ENCODE results near the gene RYR3. TPM values are rescaled to one million over a fixed set of nuclear protein-coding genes. Genes with fewer than 3 reads are reported as not detected.

The RYR3 gene
- total RNA-seq, 1 experiment from 2014 or later, result not detected

DNA sequence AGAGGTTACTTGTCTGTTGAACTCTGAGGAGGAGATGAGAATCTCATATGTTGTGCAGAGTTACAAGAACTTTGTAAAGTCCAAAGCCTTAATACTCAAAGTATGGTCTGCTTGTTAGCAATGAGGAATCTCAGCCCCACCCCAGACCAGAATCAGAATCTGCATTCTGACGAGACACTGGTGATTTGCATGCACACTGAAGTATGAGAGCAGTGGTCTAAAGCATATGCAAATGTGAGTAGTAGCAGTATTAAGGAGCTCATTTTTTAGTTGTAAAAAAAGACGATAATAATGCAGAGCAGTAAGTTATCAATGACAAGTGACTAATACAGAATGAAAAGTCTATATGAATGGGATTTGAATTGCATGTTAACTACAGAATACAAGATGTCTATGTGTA lies 327.7 kb downstream of the RYR3 start:
- no TSS peak for BruUV-seq (replicated peaks)
- Mint-ChIP-seq H3K4me3 (ENCODE audit: unreplicated experiment) (no peak overlapping the region), H3K36me3 (ENCODE audit: insufficient read depth, unreplicated experiment) (no peaks in the 10 kb centered on the region), H3K4me1 (ENCODE audit: insufficient read depth, unreplicated experiment) (no peaks in the 10 kb centered on the region), H3K27ac (ENCODE audit: low read depth, unreplicated experiment) (no peak overlapping the region), H3K9me3 (ENCODE audit: unreplicated experiment) (no peaks in the 10 kb centered on the region), H3K27me3 (ENCODE audit: insufficient read depth, unreplicated experiment) (peaks cover 89% of the 10 kb centered on the region)
- no peak for DNase-seq (ENCODE audit: unreplicated experiment)
- CTCF ChIA-PET, result no interaction called here
- POLR2A ChIA-PET, result no interaction called here
- intact Hi-C loops (cut with micrococcal nuclease), result no loop called here
- TF ChIP-seq CTCF (IDR thresholded peaks at IDR 0.05; ENCODE audit: unreplicated experiment), result no peak

GRCh38 chr15:33639051-33639450 lies 328.3 kb downstream of the RYR3 start:
- POLR2A ChIA-PET, result no interaction called here
- Mint-ChIP-seq H3K27me3 (ENCODE audit: insufficient read depth, unreplicated experiment) (peaks cover 89% of the 10 kb centered on the region), H3K4me3 (ENCODE audit: unreplicated experiment) (no peak overlapping the region), H3K4me1 (ENCODE audit: insufficient read depth, unreplicated experiment) (no peaks in the 10 kb centered on the region), H3K36me3 (ENCODE audit: insufficient read depth, unreplicated experiment) (no peaks in the 10 kb centered on the region), H3K9me3 (ENCODE audit: unreplicated experiment) (no peaks in the 10 kb centered on the region), H3K27ac (ENCODE audit: low read depth, unreplicated experiment) (no peak overlapping the region)
- CTCF ChIA-PET, result interaction anchor here (1.2 kb wide), 1 partner anchor 347 kb away, joined by 5 read pairs; no protein-coding TSS in a partner anchor
- DNase-seq (ENCODE audit: unreplicated experiment), result no peak
- intact Hi-C loops (cut with micrococcal nuclease), result no loop called here
- BruUV-seq (replicated peaks), result no TSS peak
- no peak for TF ChIP-seq CTCF (IDR thresholded peaks at IDR 0.05; ENCODE audit: unreplicated experiment)

DNA sequence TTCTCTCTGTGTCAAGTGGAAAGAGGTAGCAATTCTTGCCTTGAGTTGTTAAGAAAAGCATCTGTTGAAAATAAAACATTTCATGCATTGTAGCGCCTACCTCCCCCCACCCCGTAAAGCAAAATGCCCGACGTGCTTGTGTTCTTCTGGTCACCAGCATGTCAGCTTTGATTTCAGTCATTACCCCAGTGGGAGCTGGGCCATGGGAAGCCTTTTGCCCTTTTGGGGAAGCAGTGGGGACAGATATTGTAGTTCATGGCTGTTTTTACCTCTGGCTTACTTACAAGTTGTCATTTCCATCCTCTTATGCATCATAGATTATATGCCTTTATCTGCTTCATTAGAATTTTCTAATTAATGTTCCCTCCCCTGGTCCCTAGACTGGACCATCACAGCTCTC lies 328.7 kb downstream of the RYR3 start:
- H3K36me3 Mint-ChIP-seq (ENCODE audit: insufficient read depth, unreplicated experiment), result no peaks in the 10 kb centered on the region
- BruUV-seq (replicated peaks), result no TSS peak
- no peaks in the 10 kb centered on the region for H3K9me3 Mint-ChIP-seq (ENCODE audit: unreplicated experiment)
- H3K4me1 Mint-ChIP-seq (ENCODE audit: insufficient read depth, unreplicated experiment), result no peaks in the 10 kb centered on the region
- TF ChIP-seq CTCF (IDR thresholded peaks at IDR 0.05; ENCODE audit: unreplicated experiment), result no peak
- CTCF ChIA-PET, result interaction anchor here (1.2 kb wide), 1 partner anchor 347 kb away, joined by 5 read pairs; no protein-coding TSS in a partner anchor
- no peak for DNase-seq (ENCODE audit: unreplicated experiment)
- POLR2A ChIA-PET, result interaction anchor here (0.6 kb wide), 1 partner anchor 103 kb away, joined by 3 read pairs; no protein-coding TSS in a partner anchor
- H3K27ac Mint-ChIP-seq (ENCODE audit: low read depth, unreplicated experiment), result no peak overlapping the region
- intact Hi-C loops (cut with micrococcal nuclease), result no loop called here
- H3K4me3 Mint-ChIP-seq (ENCODE audit: unreplicated experiment), result no peak overlapping the region
- H3K27me3 Mint-ChIP-seq (ENCODE audit: insufficient read depth, unreplicated experiment), result peaks cover 89% of the 10 kb centered on the region

GRCh38 chr15:33639978-33640377 lies 329.2 kb downstream of the RYR3 start:
- Mint-ChIP-seq H3K27me3 (ENCODE audit: insufficient read depth, unreplicated experiment) (peaks cover 89% of the 10 kb centered on the region), H3K4me3 (ENCODE audit: unreplicated experiment) (no peak overlapping the region), H3K4me1 (ENCODE audit: insufficient read depth, unreplicated experiment) (no peaks in the 10 kb centered on the region), H3K9me3 (ENCODE audit: unreplicated experiment) (no peaks in the 10 kb centered on the region), H3K27ac (ENCODE audit: low read depth, unreplicated experiment) (no peak overlapping the region), H3K36me3 (ENCODE audit: insufficient read depth, unreplicated experiment) (no peaks in the 10 kb centered on the region)
- intact Hi-C loops (cut with micrococcal nuclease), result no loop called here
- CTCF ChIA-PET, result interaction anchor here (0.6 to 1.2 kb wide), 2 partner anchors 98 to 348 kb away, joined by 3 to 5 read pairs; no protein-coding TSS in a partner anchor
- no peak for DNase-seq (ENCODE audit: unreplicated experiment)
- POLR2A ChIA-PET, result interaction anchor here (0.6 kb wide), 1 partner anchor 104 kb away, joined by 3 read pairs; no protein-coding TSS in a partner anchor
- TF ChIP-seq CTCF (IDR thresholded peaks at IDR 0.05; ENCODE audit: unreplicated experiment), result no peak
- no TSS peak for BruUV-seq (replicated peaks)

Data from MCF 10A (cell line).